SU-DHL-6 (cell line): ENCODE data around the gene TRAF6.

Experiments
- H2AFZ ChIP-seq: fragments of 200-600 bp; sonication (generic); 2 replicates; pipeline ENCODE4 v1.6.1; 2014; ENCODE audit warnings: low read depth, mild to moderate bottlenecking, moderate library complexity, mixed read lengths, antibody characterized with exemption, low read length; ENCODE audit not compliant: severe bottlenecking
- H3F3A ChIP-seq: fragments of 200-600 bp; shearing (Covaris generic); 2 replicates; pipeline ENCODE4 v1.6.0; 2016; ENCODE audit warnings: antibody characterized with exemption, mild to moderate bottlenecking; ENCODE audit not compliant: insufficient read depth
- H3K27ac ChIP-seq: fragments of 200-600 bp; sonication (generic); 2 replicates; pipeline ENCODE4 v1.5.1; 2016; ENCODE audit warnings: low read depth, mild to moderate bottlenecking, low read length, moderate library complexity, mixed read lengths
- H3K27me3 ChIP-seq: fragments of 200-600 bp; sonication (generic), shearing (Covaris generic); 2 replicates; pipeline ENCODE4 v1.6.0; 2014; ENCODE audit warnings: mild to moderate bottlenecking, low read length
- H3K36me3 ChIP-seq: fragments of 200-600 bp; sonication (generic); 2 replicates; pipeline ENCODE4 v1.6.1; 2014; ENCODE audit warnings: mild to moderate bottlenecking, low read length, mixed read lengths
- H3K4me2 ChIP-seq: fragments of 300-600, 200-600 bp; shearing (Covaris generic), sonication (generic); 2 replicates; pipeline ENCODE4 v1.6.0; 2014; ENCODE audit warnings: low read length, low read depth, mild to moderate bottlenecking; ENCODE audit not compliant: poor library complexity, severe bottlenecking
- H3K4me3 ChIP-seq: fragments of 200-600 bp; sonication (generic); 2 replicates; pipeline ENCODE4 v1.5.1; 2014; ENCODE audit warnings: antibody characterized with exemption, low read length, mild to moderate bottlenecking, mixed read lengths; ENCODE audit not compliant: insufficient read depth, poor library complexity, severe bottlenecking
- H3K79me2 ChIP-seq: fragments of 200-600 bp; sonication (generic); 2 replicates; pipeline ENCODE4 v1.6.1; 2014; ENCODE audit warnings: mild to moderate bottlenecking, low read length, moderate library complexity; ENCODE audit not compliant: insufficient read depth
- H3K9ac ChIP-seq: fragments of 200-600 bp; sonication (generic); 2 replicates; pipeline ENCODE4 v1.7.0; 2014; ENCODE audit warnings: mild to moderate bottlenecking, low read length
- H3K9me2 ChIP-seq: fragments of 200-600 bp; sonication (generic); replicated peaks from 2 replicates; pipeline ENCODE4 v1.6.1; 2014; ENCODE audit warnings: low read length; ENCODE audit not compliant: insufficient read depth
- H3K9me3 ChIP-seq: fragments of 200-600 bp; sonication (generic); 2 replicates; pipeline ENCODE4 v1.6.1; 2014; ENCODE audit warnings: low read length, mixed read lengths; ENCODE audit not compliant: insufficient read depth
- H4K20me1 ChIP-seq: fragments of 200-600 bp; sonication (generic); 2 replicates; pipeline ENCODE4 v1.6.1; 2014; ENCODE audit warnings: low read depth, mild to moderate bottlenecking, antibody characterized with exemption, low read length, moderate library complexity, mixed read lengths
- EZH2phosphoT487 ChIP-seq: fragments of 200-600 bp; sonication (generic), shearing (Covaris generic); conservative IDR thresholded peaks from 2 replicates; pipeline ENCODE4 v1.6.1; 2018; ENCODE audit warnings: mild to moderate bottlenecking, antibody characterized with exemption, low read length, moderate library complexity, mixed read lengths
- TF ChIP-seq, protein P1 (sequence below): fragments of 200-600 bp; sonication (generic); IDR thresholded peaks from one replicate; pipeline ENCODE4 v1.5.1; 2017; ENCODE audit warnings: antibody characterized with exemption, mild to moderate bottlenecking, low read length, moderate library complexity; ENCODE audit not compliant: insufficient read depth, poor library complexity, severe bottlenecking

The TRAF6 gene

DNA sequence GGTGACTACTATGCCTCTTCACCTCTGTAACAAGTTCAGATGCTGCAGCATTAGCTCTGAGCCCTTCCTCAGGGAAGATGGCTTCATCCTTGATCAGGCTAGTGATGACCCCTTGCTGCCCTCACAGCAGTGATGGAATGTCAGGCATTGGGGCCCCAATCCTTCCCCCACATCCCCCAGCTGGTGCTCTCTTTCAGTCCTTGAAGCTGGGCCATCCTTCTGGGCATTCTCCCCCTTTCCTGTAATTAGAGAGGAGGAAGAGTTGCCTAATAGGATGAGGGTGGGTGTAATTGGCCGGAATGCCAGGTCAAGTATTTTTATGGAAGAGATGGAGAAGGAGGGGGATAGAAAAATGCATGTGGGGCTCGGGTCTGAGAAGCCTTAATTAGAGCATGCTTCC, 62.6 kb downstream of the TRAF6 start:
- Histone ChIP-seq H3K27me3 (no peaks in the 10 kb centered on the region), H3K9me3 (no peaks in the 10 kb centered on the region), H3K9me2 (no peaks in the 10 kb centered on the region), H2AFZ (no peak overlapping the region), H3F3A (no peaks in the 10 kb centered on the region), H3K4me2 (no peak overlapping the region), H3K9ac (no peak overlapping the region), H3K36me3 (no peaks in the 10 kb centered on the region), H3K79me2 (no peaks in the 10 kb centered on the region), H4K20me1 (no peaks in the 10 kb centered on the region), H3K27ac (no peak overlapping the region), H3K4me3 (no peak overlapping the region)
- TF ChIP-seq, protein P1, sequence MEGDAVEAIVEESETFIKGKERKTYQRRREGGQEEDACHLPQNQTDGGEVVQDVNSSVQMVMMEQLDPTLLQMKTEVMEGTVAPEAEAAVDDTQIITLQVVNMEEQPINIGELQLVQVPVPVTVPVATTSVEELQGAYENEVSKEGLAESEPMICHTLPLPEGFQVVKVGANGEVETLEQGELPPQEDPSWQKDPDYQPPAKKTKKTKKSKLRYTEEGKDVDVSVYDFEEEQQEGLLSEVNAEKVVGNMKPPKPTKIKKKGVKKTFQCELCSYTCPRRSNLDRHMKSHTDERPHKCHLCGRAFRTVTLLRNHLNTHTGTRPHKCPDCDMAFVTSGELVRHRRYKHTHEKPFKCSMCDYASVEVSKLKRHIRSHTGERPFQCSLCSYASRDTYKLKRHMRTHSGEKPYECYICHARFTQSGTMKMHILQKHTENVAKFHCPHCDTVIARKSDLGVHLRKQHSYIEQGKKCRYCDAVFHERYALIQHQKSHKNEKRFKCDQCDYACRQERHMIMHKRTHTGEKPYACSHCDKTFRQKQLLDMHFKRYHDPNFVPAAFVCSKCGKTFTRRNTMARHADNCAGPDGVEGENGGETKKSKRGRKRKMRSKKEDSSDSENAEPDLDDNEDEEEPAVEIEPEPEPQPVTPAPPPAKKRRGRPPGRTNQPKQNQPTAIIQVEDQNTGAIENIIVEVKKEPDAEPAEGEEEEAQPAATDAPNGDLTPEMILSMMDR = no peak
- TF ChIP-seq EZH2phosphoT487 = no peak

DNA sequence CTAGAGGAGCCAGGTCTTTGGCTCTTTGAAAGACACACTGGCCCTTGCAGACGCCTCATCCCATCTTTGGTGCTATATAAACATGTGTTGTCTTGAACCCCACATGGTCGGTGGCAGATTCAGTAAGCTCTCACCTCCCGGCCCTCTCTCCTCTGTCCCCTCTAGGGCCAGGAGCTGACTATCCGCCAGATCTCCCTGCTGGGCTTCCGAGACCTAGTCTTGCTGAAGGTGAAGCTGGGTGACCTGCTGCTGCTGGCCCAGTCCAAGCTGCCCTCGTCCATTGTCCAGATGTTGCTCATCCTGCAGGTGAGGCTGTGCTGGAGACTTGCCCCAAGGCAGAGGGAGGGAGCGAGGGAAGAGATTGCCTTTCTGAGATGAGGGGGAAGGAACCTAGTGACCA, 63.9 kb downstream of the TRAF6 start:
- H3K27me3 ChIP-seq = no peaks in the 10 kb centered on the region
- no peaks in the 10 kb centered on the region for H3F3A ChIP-seq
- no peaks in the 10 kb centered on the region for H3K9me3 ChIP-seq
- H3K27ac ChIP-seq = no peak overlapping the region
- no peak overlapping the region for H3K4me3 ChIP-seq
- no peak overlapping the region for H3K9ac ChIP-seq
- H3K9me2 ChIP-seq = no peaks in the 10 kb centered on the region
- no peaks in the 10 kb centered on the region for H4K20me1 ChIP-seq
- TF ChIP-seq EZH2phosphoT487 = no peak
- TF ChIP-seq, protein P1 = no peak
- H3K4me2 ChIP-seq = no peak overlapping the region
- H3K79me2 ChIP-seq = no peaks in the 10 kb centered on the region
- no peaks in the 10 kb centered on the region for H3K36me3 ChIP-seq
- H2AFZ ChIP-seq = no peak overlapping the region

DNA sequence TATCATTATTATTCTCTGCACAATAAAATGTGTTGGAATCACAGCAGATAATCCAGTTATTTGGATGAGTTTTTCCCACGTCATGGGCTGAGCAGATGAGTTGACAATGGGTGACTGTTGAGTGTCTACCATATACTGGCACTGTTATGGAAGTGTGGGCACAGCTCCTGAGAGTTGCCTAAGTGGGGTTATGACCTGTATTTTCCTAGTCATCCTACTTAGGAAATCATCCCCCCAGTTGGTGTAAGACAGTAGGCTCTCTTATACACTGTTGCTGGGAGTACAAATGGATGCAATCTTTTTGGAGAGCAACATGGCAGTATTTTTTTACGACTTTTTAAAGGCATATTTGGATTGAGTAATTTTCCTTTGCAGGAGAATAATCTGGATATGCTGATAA, 66.4 kb downstream of the TRAF6 start:
- H3K4me2 ChIP-seq = no peak overlapping the region
- no peak overlapping the region for H3K9ac ChIP-seq
- no peak for TF ChIP-seq EZH2phosphoT487
- H4K20me1 ChIP-seq = no peaks in the 10 kb centered on the region
- H3K36me3 ChIP-seq = no peaks in the 10 kb centered on the region
- H3K27ac ChIP-seq = no peak overlapping the region
- no peaks in the 10 kb centered on the region for H3F3A ChIP-seq
- H3K4me3 ChIP-seq = no peak overlapping the region
- no peaks in the 10 kb centered on the region for H3K9me2 ChIP-seq
- no peaks in the 10 kb centered on the region for H3K79me2 ChIP-seq
- no peaks in the 10 kb centered on the region for H3K27me3 ChIP-seq
- H3K9me3 ChIP-seq = no peaks in the 10 kb centered on the region
- H2AFZ ChIP-seq = no peak overlapping the region

DNA sequence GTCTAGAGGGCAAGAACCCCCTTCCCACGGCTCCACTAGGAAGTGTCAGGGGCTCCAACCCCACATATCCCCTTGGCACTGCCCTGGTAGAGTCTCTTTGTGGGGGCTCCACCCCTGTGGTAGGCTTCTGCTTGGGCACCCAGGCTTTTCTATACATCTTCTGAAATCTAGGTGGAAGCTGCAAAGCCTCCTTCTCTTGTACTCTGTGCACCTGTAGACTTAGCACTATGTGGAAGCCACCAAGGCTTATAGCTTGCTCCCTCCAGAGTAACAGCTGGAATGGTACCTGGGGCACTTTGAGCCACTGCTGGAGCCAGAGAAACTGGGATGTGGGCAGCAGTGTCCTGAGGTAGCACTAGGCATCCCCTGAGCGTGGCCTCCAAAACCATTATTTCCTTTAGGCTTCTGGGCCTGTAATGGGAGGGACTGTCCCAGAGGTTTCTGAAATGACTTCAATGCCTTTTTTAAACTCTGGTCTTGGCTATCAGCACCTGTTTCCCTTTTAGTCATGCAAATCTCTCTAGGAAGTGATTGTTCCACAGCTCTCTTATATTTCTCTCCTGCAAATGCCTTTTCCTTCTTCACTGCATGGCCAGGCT, 68.4 kb downstream of the TRAF6 start:
- Histone ChIP-seq H3K27me3 (no peaks in the 10 kb centered on the region), H4K20me1 (no peaks in the 10 kb centered on the region), H3K27ac (no peak overlapping the region), H3K9me2 (no peaks in the 10 kb centered on the region), H3K4me3 (no peak overlapping the region), H3K9ac (no peak overlapping the region), H2AFZ (no peak overlapping the region), H3F3A (no peaks in the 10 kb centered on the region), H3K36me3 (no peaks in the 10 kb centered on the region), H3K4me2 (no peak overlapping the region), H3K79me2 (no peaks in the 10 kb centered on the region), H3K9me3 (no peaks in the 10 kb centered on the region)
- TF ChIP-seq, protein P1 = no peak
- TF ChIP-seq EZH2phosphoT487 = no peak
